Measurements from ENCODE around the gene PRDX6.
A peak's percentile ranks its signal among the peaks of the same experiment; 100 is the strongest.
"Not testable (repeated sequence)": the region's sequence is repeated elsewhere in the genome, so short reads cannot be mapped to it uniquely, and the experiment has no call there.

PRDX6 gene

GRCh38 chr1:173469656-173470055, 7.5 kb upstream of the PRDX6 start:
- no peak for DNase-seq (ENCODE audit: low read depth)

- DNase-seq (ENCODE audit: low read depth), result no peak
These were observed 6.5 kb upstream of the PRDX6 start for GRCh38 chr1:173470608-173471007.

- DNase-seq (ENCODE audit: low read depth), result no peak
These were observed 3.5 kb upstream of the PRDX6 start for GRCh38 chr1:173473599-173474011.

- no peak for DNase-seq (ENCODE audit: low read depth)
These were observed 2.9 kb upstream of the PRDX6 start for GRCh38 chr1:173474097-173474779.

GRCh38 chr1:173474780-173475421, 2.2 kb upstream of the PRDX6 start:
- not testable (repeated sequence) for DNase-seq (ENCODE audit: low read depth)

- DNase-seq (ENCODE audit: low read depth), result no peak
These were observed 1.5 kb upstream of the PRDX6 start for GRCh38 chr1:173475564-173476196.

GRCh38 chr1:173476197-173476664, 904 bp upstream of the PRDX6 start:
- no peak for DNase-seq (ENCODE audit: low read depth)

GRCh38 chr1:173476665-173477285, 360 bp upstream of the PRDX6 start:
- peak; percentile 96 for DNase-seq (ENCODE audit: low read depth)

GRCh38 chr1:173478094-173478674, 1.0 kb downstream of the PRDX6 start:
- no peak for DNase-seq (ENCODE audit: low read depth)

GRCh38 chr1:173479649-173480048, 2.5 kb downstream of the PRDX6 start:
- DNase-seq (ENCODE audit: low read depth), result no peak

GRCh38 chr1:173481195-173481772, 4.1 kb downstream of the PRDX6 start:
- no peak for DNase-seq (ENCODE audit: low read depth)

GRCh38 chr1:173482683-173483082, 5.5 kb downstream of the PRDX6 start:
- no peak for DNase-seq (ENCODE audit: low read depth)

GRCh38 chr1:173484276-173484675, 7.1 kb downstream of the PRDX6 start:
- no peak for DNase-seq (ENCODE audit: low read depth)

GRCh38 chr1:173485401-173485800, 8.3 kb downstream of the PRDX6 start:
- DNase-seq (ENCODE audit: low read depth), result no peak

GRCh38 chr1:173488001-173488400, 10.9 kb downstream of the PRDX6 start:
- no peak for DNase-seq (ENCODE audit: low read depth)

GRCh38 chr1:173489149-173489600, 12.0 kb downstream of the PRDX6 start:
- DNase-seq (ENCODE audit: low read depth), result peak; percentile 47

- no peak for DNase-seq (ENCODE audit: low read depth)
These were observed 12.8 kb downstream of the PRDX6 start for GRCh38 chr1:173489929-173490328.

- DNase-seq (ENCODE audit: low read depth), result no peak
These were observed 14.4 kb downstream of the PRDX6 start for GRCh38 chr1:173491508-173491907.

GRCh38 chr1:173493125-173493524, 16.0 kb downstream of the PRDX6 start:
- DNase-seq (ENCODE audit: low read depth), result not testable (repeated sequence)

GRCh38 chr1:173495609-173496267, 18.6 kb downstream of the PRDX6 start:
- no peak for DNase-seq (ENCODE audit: low read depth)

GRCh38 chr1:173496757-173497320, 19.7 kb downstream of the PRDX6 start:
- no peak for DNase-seq (ENCODE audit: low read depth)

Data from CMK (cell line).